ENCODE measurements around the gene TSSK1B. TPM values are rescaled to one million over a fixed set of nuclear protein-coding genes. Genes with fewer than 3 reads are reported as not detected.

Gene TSSK1B
- total and polyA plus RNA-seq, 2 of the 8 experiments (the other 6 are each of a cell fraction or from before 2014, with no cell fraction given) = 0.05 TPM; not detected in 1

DNA sequence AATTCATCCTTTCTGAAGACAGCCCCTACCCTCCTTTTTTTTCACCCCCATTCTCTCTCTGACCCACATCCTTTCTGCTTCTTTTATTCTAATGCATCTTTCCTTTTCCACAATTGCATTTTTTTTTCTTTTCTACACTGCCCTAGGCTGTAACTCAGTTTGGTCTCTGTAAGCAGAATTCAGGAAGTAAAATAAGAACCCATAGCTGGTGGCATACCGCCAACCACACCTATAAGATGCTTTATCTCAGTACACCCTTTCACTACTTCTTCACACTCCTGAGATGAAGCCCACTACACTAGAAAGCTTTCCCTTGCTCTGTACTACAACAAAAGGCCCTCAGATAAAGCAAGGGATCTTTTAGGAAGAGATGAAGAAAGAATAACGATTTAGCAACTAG is 16.1 kb upstream of the TSSK1B start:
- Histone ChIP-seq H2BK5ac (ENCODE audit: low read depth, low read length) (no peak overlapping the region), H3K9ac (replicated peaks in 1 of 4; ENCODE audit: extremely low read depth in 1 of 4, low read depth in 3 of 4, low read length in 3 of 4) (no peak overlapping the region), H2AFZ (ENCODE audit: low read length) (no peak overlapping the region), H3K79me1 (ENCODE audit: low read depth, low read length) (no peaks in the 10 kb centered on the region), H3K4me3 (ENCODE audit: extremely low read depth in 1 of 4, insufficient read depth in 2 of 4, low read depth in 3 of 4, low read length in 4 of 4) (no peak overlapping the region), H3K79me2 (ENCODE audit: control insufficient read depth in 1 of 2, insufficient read depth in 2 of 2, low read length in 2 of 2) (no peaks in the 10 kb centered on the region), H3K56ac (replicated peaks; ENCODE audit: insufficient read length, low read depth, low read length) (no peak overlapping the region), H3K27ac (ENCODE audit: low read depth, low read length) (no peak overlapping the region), H4K91ac (replicated peaks; ENCODE audit: insufficient read length, low read length) (no peak overlapping the region), H2AK5ac (ENCODE audit: low read depth, low read length) (no peak overlapping the region), H3K36me3 (ENCODE audit: control insufficient read depth in 2 of 4, insufficient read depth in 4 of 4, low read length in 3 of 4) (no peaks in the 10 kb centered on the region), H4K20me1 (replicated peaks in 1 of 2; ENCODE audit: control insufficient read depth in 1 of 2, insufficient read depth in 2 of 2, low read length in 2 of 2) (no peaks in the 10 kb centered on the region), H3K18ac (ENCODE audit: extremely low read depth, low read length) (no peak overlapping the region), H2BK20ac (ENCODE audit: low read length) (no peak overlapping the region), H3K23me2 (ENCODE audit: low read depth, low read length) (no peaks in the 10 kb centered on the region), H2BK12ac (ENCODE audit: low read depth, low read length) (no peak overlapping the region), H3K4me2 (ENCODE audit: insufficient read depth in 1 of 2, low read depth in 2 of 2, low read length in 2 of 2) (no peak overlapping the region), H3K23ac (ENCODE audit: insufficient read length) (no peak overlapping the region), H4K5ac (ENCODE audit: insufficient read length, low read depth, low read length) (no peak overlapping the region), H3K4ac (replicated peaks; ENCODE audit: insufficient read length, low read depth, low read length) (no peak overlapping the region), H2BK15ac (ENCODE audit: low read length) (no peak overlapping the region), H2BK120ac (replicated peaks; ENCODE audit: low read depth, low read length) (no peak overlapping the region), H3K9me3 (ENCODE audit: insufficient read depth in 2 of 2, low read depth in 1 of 2, low read length in 1 of 2) (no peaks in the 10 kb centered on the region), H3K4me1 (replicated peaks in 1 of 4; ENCODE audit: control insufficient read depth in 3 of 4, insufficient read depth in 4 of 4, low read length in 3 of 4) (no peaks in the 10 kb centered on the region), H3K14ac (ENCODE audit: insufficient read length) (no peak overlapping the region), H3K27me3 (replicated peaks in 1 of 4; ENCODE audit: control insufficient read depth in 3 of 4, extremely low read depth in 1 of 4, insufficient read depth in 3 of 4, low read length in 3 of 4) (no peaks in the 10 kb centered on the region), H4K8ac (ENCODE audit: extremely low read depth, insufficient read depth, low read length) (no peak overlapping the region)
- WGBS, 2 experiments (ENCODE audit: extremely low coverage in 1 of 2, insufficient coverage in 1 of 2, insufficient read length in 1 of 2, insufficient replicate concordance in 2 of 2, low coverage in 1 of 2, low lambda C conversion rate in 2 of 2, missing lambda C conversion rate in 1 of 2) = 45% methylated on average over 2 of the region's 2 CpGs; no CpG with 5 or more reads in 1 of the 2 experiments
- DNase-seq (ENCODE audit: low read depth in 1 of 2, low spot score in 2 of 2) = no peak
- no peak for FAIRE-seq
- CTCF ChIA-PET (ENCODE audit: partially characterized antibody) = interaction anchor here (0.7 to 2.3 kb wide), 2 partner anchors 9 to 60 kb away, joined by 3 to 6 read pairs; no protein-coding TSS in a partner anchor
- no peak for TF ChIP-seq CTBP2 (IDR thresholded peaks at IDR 0.05; ENCODE audit: borderline replicate concordance, insufficient read depth, insufficient read length, low read length)
- POLR2A ChIA-PET (ENCODE audit: partially characterized antibody) = no interaction called here
